Suprapubic skin (tissue), 4 donors: ENCODE measurements around the gene ROBO1.

Experiments used
- CTCF ChIP-seq, 2 donors: fragments of 200-600 bp in 1 of 2; fragments of 450-650 bp in 1 of 2; sonication (generic) in 1 of 2; IDR thresholded peaks; one replicate each; pipeline ENCODE4 v1.5.1; 2016 to 2019; ENCODE audit warnings: antibody characterized with exemption in 2 of 2, mild to moderate bottlenecking in 1 of 2, moderate library complexity in 1 of 2
- POLR2A ChIP-seq, 2 donors: fragments of 450-650 bp; IDR thresholded peaks; one replicate each; pipeline ENCODE4 v1.6.1; 2017; ENCODE audit warnings: antibody characterized with exemption in 2 of 2, mild to moderate bottlenecking in 2 of 2, moderate library complexity in 2 of 2
- POLR2AphosphoS5 ChIP-seq, 3 donors: sonication (generic); formaldehyde crosslinking; IDR thresholded peaks; one replicate each; pipeline ENCODE4 v1.6.1; 2017; ENCODE audit warnings: antibody characterized with exemption in 3 of 3

DNA sequence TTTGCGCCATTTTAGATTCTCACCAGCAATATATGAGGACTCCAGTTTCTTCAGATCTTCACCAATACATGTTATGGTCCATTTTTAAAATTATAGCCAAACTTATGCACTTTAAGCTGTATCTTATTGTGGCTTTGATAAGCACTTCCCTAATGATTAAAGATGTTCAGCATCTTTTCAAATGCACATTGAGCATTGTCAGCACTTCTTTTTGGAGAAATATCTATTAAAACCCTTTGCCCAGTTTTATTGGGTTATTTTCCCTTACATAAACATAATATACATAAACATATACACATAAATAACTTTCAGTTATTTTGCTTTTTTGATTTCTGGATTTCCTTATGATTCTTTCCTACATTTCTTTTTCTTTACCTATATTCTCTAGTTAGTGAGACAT is 83.8 kb downstream of the ROBO1 start:
- TF ChIP-seq CTCF (IDR thresholded peaks at IDR 0.05) (no peak), POLR2A (IDR thresholded peaks at IDR 0.05) (no peak), POLR2AphosphoS5 (IDR thresholded peaks at IDR 0.05) (no peak)
